Activated CD4-positive, alpha-beta T cell treated with anti-CD3 and anti-CD28 coated beads for 1 hour (primary cell): ENCODE measurements around the gene CSF1R.
"Not testable (repeated sequence)": the region's sequence is repeated elsewhere in the genome, so short reads cannot be mapped to it uniquely, and the experiment has no call there.

Source experiments
- DNase-seq: peaks from one replicate; pipeline ENCODE4 v3.0.0-alpha.2; 2020

Gene CSF1R

DNA sequence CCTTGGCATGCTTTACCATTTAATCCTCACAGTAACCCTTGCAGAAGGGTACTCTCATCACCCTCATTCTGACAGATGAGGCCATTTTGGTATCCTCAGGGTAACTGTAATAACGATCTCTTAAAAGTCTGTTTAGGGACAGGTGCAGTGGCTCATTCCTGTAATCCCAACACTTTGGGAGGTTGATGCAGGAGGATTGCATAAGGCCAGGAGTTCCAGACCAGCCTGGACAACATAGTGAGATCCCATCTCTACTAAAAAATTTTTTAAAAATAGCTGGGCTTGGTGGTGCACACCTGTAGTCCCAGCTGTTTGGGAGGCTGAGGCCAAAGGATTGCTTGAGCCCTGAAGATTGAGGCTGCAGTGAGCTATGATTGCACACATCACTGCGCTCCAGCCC, 31.8 kb downstream of the CSF1R start:
- no peak for DNase-seq

DNA sequence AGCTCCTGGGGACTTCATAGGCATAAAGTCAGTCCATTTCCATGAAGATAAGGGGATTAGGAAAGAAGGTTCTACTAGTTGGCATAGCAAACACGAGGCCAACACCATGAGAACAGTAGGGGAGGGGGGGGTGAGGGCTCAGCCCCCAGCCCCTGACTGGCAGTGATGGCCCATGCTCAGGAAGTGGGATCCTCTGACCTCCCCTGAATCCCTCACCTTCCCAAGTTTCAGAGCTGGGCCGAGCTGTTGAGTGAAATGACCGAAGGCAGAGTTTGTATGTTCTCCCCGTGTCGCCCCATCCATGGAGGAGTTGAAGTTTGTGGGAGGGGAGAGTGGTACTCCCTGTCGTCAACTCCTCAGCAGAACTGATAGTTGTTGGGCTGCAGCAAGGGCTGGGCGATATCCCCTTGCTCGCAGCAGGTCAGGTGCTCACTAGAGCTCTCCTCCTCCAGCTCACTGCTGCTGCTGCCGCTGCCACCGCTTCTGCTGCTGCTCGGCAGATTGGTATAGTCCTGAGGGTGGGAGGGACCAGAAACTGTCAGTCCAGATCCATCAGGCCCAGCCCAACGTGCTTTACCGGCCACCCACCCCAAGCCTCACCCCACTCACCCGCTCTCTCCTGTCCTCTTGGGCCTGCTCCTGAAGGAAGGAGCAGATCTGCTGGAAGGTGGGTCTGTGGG, 32.5 kb downstream of the CSF1R start:
- no peak for DNase-seq

DNA sequence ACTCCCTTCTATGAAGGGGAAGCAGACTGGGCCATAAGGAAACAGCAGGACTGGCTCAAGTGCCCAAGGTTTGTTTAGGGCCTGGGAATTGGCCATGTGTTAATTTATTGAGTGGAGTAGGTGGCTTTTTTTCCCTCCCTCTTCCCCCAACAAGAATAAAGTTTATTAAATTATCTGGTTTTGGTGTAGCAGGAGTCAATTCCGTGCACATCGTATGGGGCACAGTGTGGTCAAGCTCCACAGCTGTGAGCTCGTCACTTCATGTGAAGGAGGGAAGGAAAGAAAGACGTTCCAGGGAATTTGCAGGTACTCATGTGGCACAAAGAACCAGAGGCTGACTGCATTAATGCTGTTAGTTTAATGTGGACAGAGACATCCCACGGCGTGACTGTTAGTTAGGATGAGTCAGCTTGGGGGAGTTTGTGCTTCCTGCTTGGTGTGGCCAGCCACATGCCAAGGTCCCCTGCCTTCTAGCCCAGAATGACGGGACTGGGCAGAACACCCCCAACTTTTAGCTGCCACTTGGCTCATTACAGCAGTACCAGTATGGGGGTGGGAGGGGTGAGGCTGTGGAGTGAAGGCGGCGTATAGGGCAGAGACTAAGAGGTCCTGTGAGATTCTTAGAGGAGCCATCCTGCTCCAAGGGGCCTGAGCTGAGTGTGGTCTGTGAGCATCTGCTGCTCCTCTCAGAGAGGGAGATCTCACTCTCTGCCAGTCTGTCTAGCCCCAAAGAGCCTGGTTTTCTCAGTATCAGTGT, 33.2 kb downstream of the CSF1R start:
- no peak for DNase-seq

DNA sequence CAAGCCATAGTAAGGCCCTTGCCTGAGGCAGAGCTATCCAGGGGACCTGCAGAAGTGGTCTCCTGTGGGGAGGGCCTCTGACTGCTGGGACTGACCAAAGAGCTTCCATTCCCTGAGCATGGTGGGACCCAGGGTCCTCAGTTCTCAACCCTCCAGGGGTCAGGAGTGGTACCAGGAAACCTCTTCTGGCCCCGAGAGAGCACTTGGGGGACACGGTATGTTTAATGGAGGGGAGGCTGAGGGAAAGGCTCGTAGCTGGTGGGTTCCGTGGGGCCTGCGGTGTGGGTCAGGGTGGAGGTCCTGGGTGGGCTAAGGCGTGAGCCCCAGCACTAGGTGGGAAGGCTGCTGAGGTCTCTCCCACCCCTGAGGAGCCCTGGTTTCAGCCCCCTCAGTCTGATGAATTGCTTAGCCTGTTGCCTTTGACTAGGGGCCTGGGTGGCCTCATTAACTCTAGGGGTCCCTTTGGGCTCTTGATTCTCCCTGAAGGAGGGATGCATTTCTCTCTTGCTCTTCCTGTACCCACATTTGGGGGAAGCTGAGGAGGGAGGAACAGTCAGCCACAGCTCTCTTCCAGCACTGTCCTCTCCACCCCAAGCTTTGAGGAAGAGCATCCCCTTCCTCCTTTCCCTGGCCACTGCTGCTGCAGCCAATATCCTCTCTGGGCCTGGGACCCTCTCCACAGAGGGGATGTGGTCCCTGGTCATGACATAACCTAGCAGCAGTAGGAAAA, 34.0 kb downstream of the CSF1R start:
- DNase-seq, result no peak

DNA sequence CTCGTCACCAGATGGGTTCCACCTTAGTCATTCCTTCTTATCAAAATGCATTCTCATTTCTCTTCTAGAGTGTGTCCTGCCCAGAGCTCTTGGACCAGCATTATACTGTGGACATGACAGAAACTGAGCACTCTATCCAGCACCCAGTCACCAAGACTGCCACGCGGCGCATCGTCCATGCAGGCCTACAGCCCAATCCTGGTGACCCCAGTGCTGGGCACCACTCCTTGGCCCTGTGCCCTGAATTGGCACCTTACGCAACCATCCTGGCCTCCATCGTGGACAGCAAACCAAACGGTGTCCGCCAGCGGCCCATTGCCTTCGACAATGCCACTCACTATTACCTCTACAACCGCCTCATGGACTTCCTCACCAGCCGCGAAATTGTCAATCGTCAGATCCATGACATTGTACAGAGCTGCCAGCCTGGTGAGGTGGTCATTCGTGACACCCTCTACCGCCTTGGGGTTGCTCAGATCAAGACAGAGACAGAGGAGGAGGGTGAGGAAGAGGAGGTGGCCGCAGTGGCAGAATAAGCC, 34.6 kb downstream of the CSF1R start:
- no peak for DNase-seq

DNA sequence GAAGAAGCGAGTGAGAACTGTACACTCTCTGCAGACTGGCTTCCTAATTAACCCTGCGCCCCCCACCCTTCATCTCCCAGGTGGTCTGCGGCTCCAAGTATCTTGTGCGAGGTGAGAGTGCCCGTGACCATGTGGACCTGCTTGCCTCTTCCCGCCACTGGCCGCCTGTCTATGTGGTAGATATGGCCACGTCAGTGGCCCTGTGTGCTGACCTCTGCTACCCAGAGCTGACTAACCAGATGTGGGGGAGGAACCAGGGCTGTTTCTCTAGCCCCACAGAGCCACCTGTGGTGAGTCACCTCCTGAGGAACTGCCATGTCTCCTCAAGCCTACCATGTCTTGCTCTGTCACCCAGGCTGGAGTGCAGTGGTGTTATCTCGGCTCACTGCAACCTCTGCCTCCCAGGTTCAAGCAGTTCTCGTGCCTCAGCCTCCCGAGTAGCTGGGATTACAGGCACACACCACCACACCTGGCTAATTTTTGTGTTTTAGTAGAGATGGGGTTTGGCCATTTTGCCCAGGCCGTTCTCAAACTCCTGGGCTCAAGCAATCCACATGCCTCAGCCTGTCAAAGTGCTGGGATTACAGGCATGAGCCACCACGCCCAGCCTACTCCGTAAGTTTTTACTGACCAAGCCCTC, 36.1 kb downstream of the CSF1R start:
- DNase-seq, result not testable (repeated sequence)

DNA sequence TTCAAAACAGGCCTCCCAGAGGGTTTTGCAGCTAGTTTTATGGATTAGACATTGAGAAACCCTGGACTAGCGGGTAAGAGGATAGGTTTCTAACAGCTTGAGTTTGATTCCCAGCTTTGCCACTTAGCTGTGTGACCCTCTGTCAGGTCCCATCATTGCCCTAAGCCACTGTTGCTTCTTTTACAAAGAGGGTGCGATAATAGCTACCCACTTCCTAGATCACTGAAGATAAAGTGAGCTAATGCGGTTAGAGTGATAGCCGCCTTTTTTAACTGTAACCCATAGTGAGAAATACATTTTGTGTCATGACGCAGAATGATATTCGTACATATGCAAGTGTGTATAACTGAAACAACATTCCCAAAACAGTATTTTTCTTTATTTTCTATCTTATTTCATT, 40.3 kb downstream of the CSF1R start:
- no peak for DNase-seq

DNA sequence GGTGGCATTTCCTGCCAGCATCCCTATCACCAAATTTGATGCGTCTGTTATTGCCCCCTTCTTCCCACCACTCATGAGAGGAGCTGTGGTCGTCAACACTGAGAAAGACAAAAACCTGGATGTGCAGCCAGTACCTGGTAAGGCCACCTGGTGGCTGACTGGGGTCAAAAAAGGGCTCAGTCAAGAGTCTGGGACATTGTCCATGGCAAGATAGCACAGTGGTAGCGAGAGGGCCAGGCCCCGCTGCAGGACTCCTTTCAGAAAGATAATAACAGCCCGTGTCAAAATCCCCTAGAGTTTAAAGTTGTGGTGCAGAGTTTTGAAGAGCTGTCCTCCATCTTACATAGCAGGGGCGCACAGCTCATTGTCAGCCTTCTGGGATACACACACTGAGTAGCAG, 40.8 kb downstream of the CSF1R start:
- no peak for DNase-seq

DNA sequence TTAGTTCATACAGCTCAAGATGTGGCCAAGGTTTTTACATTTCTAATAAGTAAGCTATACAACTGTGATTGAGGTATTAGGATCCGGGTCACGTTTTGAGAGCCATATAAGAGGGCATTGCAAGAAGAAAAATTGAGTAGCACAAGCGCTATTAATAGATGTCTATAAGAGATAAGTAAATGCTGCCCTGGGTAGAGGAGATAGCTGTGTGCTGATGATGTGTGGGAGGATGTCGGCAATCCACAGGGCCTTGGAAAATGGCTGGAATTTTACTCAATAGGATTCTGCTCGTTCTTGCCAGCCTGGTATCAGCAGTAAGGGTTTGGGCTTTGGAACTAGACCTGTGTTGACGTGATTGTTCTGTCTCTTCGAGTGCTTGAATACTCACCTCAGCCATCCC, 41.6 kb downstream of the CSF1R start:
- no peak for DNase-seq

DNA sequence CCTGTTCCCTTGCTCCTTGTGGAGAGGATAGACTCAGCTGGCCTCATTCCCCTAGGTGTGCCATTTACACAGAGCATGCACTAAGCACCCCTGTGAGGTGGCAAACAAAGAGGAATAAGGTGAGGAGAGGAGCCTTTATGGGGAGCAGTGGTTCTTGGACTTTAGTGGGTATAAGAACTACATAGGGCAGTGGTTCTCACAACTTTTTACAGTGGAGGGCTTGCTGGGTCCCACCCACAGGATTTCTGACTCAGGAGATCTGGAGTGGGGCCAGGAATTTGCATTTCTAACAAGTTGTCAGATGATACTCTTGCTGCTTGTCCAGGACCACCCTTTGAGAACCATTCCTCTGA, 42.0 kb downstream of the CSF1R start:
- no peak for DNase-seq

DNA sequence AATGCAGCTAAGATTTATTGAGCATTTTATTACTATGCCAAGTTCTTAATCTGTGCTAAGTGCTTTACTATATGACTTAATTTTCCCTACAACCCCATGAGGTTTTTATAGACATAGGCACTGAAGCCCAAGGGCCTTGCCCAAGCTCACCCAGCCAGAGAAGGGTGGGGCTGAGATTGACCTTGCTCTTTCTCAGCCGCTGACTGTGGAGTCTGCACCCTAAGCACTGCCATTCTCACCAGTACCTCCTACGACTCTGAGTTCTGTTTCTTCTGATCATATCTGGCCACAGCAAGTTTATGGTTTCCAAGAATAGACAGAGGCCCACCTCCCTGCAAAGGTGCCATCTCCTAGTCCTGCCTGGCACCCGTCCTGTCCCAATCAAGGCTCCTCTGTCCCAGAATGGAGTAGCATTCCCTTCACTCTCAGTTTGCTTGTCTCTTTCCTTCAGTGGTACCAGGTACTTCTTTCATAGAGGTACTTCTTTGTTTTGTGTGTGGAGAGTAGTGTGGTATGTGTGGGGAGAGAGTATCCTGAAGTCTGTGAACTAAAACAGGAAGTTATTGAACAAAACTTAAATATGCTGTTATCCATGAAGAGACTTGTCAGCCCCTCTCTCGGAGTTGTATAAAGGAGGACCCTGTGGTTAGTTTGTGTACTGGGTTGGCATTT, 42.6 kb downstream of the CSF1R start:
- no peak for DNase-seq

DNA sequence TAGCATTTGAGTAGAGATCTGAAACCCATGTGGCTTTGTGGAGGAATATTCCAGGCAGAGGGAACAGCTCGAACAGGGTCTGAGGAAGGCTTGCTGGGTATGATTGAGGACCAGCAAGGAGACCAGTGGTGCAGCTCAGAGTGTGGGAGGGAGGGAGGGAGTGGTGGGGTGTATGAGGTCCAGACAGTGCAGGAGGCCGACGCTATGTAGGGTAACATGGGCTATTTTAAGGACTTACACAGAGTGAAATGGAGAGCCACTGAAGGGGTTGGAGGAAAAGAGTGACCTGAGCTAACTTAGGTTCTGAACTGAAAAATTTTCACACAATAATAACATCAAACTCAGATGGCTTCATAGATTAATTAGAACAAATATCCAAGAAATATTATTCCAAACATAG, 43.9 kb downstream of the CSF1R start:
- no peak for DNase-seq

DNA sequence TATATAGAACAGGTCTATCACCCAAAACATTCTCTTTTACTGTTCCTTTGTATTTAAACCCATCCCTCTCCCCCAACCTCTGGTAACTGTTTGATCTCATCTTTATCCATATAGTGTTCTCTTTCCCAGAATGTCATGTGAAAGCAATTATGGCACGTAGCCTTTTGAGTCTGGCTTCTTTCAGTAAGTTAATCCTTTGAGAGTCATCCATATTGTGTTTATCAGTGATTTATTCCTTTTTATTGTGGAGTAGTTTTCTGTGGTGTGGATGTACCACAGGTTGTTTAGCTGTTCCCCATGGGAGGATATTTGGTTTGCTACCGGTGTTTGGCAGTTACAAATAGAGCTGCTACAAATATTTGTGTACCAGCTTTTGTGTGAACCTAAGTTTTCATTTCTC, 47.8 kb downstream of the CSF1R start:
- no peak for DNase-seq

DNA sequence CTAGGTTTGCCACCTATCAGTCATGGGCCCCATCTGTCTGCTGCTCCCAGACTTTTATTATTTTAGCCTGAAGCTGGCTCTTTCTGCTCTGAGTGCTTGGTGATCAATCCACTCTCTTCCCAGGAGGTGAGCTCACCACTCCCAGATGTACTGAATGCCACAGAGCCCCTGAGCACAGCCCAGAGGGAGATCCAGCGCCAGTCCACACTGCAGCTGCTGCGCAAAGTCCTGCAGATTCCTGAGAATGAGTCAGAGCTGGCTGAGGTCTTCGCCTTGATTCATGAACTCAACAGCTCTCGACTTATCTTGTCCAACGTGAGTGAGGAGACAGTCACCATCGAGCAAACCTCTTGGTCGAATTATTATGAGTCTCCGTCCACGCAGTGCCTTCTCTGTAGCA, 49.8 kb downstream of the CSF1R start:
- DNase-seq, result no peak

DNA sequence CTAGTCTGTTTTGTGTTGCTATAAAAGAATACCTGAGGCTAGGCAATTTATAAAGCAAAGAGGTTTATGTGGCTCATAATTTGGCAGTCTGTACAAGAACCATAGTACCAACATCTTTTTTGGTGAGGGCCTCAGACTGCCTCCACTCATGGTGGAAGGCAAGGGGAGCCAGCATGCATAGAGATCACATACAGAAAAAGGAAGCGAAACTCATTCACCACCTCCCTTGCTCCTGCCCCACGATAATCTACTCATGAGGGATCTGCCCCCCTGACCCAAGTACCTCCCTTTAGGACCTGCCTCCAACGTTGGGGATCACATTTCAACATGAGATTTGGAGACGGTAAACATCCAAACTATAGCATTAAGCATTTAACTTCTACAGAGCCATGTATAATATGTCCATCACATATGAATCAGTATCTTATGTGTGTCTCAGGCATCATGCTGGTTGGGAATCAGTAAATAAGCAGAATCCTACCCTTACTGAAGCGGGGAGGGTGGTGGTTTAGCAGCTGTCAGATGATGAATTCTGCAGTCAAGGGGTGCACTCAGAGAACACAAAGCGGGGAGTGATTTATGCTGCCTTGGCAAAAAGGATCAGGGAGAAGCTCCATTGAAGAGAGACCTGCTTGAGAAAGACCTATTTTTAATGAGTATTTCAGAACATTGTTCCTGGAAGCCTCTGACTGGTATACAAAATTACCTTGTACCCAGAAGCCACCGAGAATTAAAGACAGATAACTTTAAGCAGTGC, 51.0 kb downstream of the CSF1R start:
- DNase-seq, result no peak

DNA sequence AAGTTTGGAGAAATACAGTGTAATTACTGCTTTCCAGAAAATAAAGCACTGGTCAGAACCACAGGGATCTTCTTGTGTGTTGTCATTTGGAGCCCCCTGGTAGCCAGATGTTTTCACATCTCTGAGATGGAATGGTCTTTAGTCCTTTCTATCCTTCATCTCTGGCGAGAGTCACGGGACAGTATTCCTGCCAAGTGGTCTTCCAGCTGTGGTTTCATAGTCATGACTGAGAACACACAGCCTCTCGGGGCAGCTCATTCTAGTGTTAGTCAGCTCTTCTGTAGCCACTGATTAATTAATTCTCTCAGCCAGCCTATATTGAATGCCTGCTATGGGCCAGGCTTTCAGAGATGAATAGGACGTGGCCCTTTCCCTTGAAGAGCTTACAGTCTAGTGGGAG, 51.7 kb downstream of the CSF1R start:
- no peak for DNase-seq

DNA sequence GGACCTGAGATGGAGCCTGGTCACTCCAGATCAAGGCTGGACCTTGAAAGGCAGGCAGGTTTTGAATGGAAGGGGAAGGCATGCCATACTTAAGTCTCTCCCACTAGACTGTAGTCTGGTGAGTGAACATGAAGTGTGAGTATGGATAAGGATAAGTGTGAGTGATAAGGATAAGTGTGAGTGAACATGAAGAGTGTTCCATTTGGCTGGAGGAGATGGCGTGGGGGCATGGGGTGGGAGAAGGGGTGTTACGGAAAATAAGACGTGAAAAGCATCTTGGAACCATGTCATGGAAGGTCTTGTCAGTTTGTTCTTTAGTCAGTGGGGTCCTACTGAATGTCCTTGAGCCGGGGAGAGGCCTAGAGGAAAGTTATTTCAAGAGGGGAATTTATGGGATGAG, 53.0 kb downstream of the CSF1R start:
- DNase-seq, result no peak

DNA sequence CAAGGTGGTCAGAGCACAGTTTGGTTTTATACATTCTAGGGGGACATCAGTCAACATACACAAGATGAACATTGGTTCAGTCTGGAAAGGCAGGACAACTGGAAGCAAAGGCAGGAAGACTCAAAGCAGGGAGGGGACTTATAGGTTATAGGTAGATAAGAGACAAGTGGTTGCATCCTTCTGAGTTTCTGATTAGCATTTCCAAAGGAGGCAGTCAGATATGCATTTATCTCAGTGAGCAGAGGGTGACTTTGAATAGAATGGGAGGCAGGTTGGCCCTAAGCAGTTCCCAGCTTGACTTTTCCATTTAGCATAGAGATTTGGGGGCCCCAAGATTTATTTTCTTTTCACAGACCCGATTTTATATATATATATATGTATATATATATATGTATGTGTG, 58.3 kb downstream of the CSF1R start:
- not testable (repeated sequence) for DNase-seq

DNA sequence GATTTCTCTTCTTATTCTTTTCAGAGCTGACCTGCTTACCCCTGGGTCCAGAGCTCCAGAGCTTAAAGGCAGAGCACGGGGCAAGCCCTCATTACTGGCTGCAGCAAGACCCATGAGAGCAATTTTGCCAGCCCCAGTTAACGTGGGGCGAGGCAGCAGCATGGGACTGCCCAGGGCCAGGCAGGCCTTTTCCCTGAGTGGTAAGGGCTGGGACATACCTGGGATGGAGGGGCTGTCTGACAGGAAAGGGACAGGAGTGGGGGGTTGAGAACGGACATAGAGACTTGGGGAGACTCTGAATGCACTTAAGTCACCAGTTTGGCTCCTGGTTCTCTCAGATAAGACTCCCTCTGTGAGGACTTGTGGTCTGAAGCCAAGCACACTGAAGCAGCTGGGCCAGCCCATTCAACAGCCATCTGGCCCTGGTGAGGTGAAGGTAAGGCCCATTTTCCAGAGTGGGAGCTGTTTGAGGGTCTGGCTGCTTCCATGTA, 59.6 kb downstream of the CSF1R start:
- no peak for DNase-seq

DNA sequence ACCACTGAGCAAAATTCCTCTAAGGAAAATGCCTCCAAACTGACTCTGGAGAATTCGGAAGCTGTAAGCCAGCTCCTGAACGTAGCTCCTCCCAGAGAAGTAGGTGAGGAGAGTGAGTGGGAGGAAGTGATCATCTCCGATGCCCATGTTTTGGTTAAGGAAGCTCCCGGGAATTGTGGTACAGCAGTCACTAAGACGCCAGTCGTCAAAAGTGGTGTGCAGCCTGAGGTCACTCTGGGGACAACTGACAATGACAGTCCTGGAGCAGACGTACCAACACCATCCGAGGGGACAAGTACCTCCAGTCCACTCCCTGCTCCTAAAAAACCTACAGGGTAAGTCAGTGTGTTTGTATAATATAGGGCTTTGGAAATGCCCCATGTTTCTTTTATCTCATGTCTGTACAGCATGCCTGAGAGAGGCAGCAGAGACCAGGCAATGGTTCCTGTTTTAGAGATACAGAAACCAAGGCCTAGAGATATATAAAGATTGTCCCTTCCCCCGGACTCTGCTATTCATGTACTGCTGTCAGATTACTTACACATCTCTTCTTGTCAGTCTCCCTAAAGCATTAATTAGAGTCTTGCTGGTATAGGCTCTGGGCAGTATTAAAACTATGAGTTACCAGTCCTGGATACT, 61.9 kb downstream of the CSF1R start:
- DNase-seq, result no peak

DNA sequence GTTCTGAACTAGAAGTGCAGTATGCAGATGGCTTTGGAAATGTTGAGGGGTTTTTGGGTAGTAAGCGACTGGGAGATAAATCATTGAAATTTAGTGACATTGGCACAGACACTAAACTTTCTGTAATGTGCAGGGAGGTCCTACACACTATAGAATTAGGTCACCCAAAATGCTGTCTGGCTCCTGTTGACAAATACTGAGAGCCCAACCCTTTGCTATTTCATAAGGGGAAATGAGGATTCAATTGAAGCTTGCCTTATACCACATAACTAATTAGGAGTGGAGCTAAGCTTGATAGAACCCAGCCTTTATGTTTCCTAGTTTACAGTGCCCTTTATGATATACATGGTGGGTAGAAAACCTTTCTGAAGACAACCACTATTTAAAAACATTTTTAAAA, 63.2 kb downstream of the CSF1R start:
- no peak for DNase-seq
